Upper lobe of right lung (tissue), 1 donor: ENCODE measurements around the gene FRMD4A. TPM values are rescaled to one million over a fixed set of nuclear protein-coding genes. Genes with fewer than 3 reads are reported as not detected.
"Not testable (repeated sequence)": the region's sequence is repeated elsewhere in the genome, so short reads cannot be mapped to it uniquely, and the experiment has no call there.

Source experiments
- ATAC-seq: fragments of 200-7000 bp; cut with Tn5 transposase; one replicate; pipeline ENCODE4 v1.9.1; 2020; ENCODE audit warnings: mild to moderate bottlenecking, moderate library complexity
- DNase-seq: peaks from one replicate; pipeline ENCODE4 v3.0.0-alpha.2; 2020
- H3K27ac ChIP-seq: fragments of 200-600 bp; one replicate; pipeline ENCODE4 v1.8.0; 2022
- H3K27me3 ChIP-seq: fragments of 200-600 bp; one replicate; pipeline ENCODE4 v1.8.0; 2022; ENCODE audit warnings: mild to moderate bottlenecking
- H3K36me3 ChIP-seq: fragments of 200-600 bp; one replicate; pipeline ENCODE4 v1.8.0; 2022
- H3K4me1 ChIP-seq: fragments of 200-600 bp; one replicate; pipeline ENCODE4 v1.8.0; 2022
- H3K4me3 ChIP-seq: fragments of 200-600 bp; one replicate; pipeline ENCODE4 v1.8.0; 2022; ENCODE audit warnings: mild to moderate bottlenecking
- H3K9me3 ChIP-seq: fragments of 200-600 bp; one replicate; pipeline ENCODE4 v1.8.0; 2022
- intact Hi-C: fragments of 100-400 bp; cut with DNase I; formaldehyde crosslinking; loops from one replicate; pipeline ENCODE4 v1.11.0; 2022
- total RNA-seq: library from RNA; stranded (reverse); fragmentation: NEBNext Ultra II Directional; extraction: Animal tissue kit (Norgen Biotek cat#: 25700); gene quantifications from one replicate; pipeline ENCODE4 v1.2.1, GENCODE V29; 2021
- TF ChIP-seq, protein P1 (sequence below): fragments of 200-600 bp; IDR thresholded peaks from one replicate; pipeline ENCODE4 v1.8.0; 2022; ENCODE audit warnings: antibody characterized with exemption
- donor health status: DM: no; HTN: yes; CAD: no; lungs with severe emphysema.

FRMD4A gene
- total RNA-seq, 1 donor from 2014 or later, result 38.3 TPM

DNA sequence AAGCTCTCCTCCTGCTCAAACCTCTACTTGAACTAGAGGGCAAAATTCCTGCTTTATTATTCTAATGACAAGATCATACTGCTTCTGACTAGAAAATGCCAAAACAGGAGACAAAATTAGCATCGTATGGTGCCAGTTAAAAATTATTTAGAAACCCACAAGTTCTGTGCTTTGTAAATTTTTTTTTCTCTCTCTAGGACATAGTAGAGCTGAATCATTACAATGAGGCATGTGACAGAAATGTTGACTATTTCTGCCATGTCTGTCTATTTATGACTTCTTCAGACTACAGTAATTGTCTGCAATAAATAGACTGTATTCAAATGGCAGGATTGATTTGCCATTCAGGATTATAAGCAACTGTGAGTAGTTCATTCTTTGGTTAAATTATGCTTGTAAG, 408.1 kb downstream of the FRMD4A start:
- DNase-seq (no peak), ATAC-seq (no peak)
- H3K27me3 ChIP-seq, result no peaks in the 10 kb centered on the region
- H3K4me1 ChIP-seq, result peaks cover 5% of the 10 kb centered on the region
- intact Hi-C loops, result no loop called here
- no peak overlapping the region for H3K4me3 ChIP-seq
- H3K9me3 ChIP-seq, result no peaks in the 10 kb centered on the region
- no peaks in the 10 kb centered on the region for H3K36me3 ChIP-seq
- H3K27ac ChIP-seq, result no peak overlapping the region
- TF ChIP-seq, protein P1, sequence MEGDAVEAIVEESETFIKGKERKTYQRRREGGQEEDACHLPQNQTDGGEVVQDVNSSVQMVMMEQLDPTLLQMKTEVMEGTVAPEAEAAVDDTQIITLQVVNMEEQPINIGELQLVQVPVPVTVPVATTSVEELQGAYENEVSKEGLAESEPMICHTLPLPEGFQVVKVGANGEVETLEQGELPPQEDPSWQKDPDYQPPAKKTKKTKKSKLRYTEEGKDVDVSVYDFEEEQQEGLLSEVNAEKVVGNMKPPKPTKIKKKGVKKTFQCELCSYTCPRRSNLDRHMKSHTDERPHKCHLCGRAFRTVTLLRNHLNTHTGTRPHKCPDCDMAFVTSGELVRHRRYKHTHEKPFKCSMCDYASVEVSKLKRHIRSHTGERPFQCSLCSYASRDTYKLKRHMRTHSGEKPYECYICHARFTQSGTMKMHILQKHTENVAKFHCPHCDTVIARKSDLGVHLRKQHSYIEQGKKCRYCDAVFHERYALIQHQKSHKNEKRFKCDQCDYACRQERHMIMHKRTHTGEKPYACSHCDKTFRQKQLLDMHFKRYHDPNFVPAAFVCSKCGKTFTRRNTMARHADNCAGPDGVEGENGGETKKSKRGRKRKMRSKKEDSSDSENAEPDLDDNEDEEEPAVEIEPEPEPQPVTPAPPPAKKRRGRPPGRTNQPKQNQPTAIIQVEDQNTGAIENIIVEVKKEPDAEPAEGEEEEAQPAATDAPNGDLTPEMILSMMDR, result no peak

DNA sequence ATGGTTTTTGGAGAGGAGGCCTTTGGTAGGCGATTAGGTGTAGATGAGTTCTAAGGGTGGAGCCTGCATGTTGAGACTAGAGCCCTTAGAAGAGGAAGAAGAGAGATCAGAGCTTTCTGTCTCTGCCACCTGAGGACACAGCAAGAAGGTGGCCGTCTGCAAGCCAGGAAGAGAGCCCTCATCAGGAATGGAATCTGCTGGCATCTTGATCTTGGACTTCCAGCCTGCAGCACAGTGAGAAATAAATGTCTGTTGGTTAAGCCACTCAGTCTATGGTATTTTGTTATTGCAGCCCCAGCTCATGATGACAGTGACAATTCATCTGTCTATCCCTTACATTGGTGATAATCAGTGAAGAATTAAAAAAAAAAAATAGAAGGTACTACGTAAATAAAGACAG, 408.8 kb downstream of the FRMD4A start:
- no peak for DNase-seq
- Histone ChIP-seq H3K36me3 (no peaks in the 10 kb centered on the region), H3K4me1 (peaks cover 5% of the 10 kb centered on the region), H3K27me3 (no peaks in the 10 kb centered on the region), H3K4me3 (no peak overlapping the region), H3K9me3 (no peaks in the 10 kb centered on the region), H3K27ac (no peak overlapping the region)
- intact Hi-C loops, result no loop called here
- TF ChIP-seq, protein P1, result no peak
- ATAC-seq, result no peak

DNA sequence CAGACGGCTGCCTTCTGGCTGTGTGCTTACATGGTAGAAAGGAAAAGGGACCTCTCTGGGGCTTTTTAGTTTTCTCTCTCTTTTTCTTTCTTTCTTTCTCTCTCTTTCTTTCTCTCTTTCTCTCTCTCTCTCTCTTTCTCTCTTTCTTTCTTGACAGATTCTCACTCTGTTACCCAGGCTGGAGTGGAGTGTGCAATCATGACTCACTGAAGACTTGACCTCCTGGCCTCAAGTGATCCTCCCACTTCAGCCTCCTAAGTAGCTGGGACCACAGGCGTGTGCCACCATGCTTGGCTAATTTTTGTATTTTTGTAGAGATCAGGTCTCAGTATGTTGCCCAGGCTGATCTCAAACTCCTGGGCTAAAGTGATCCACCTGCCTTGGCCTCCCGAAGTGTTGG, 409.6 kb downstream of the FRMD4A start:
- intact Hi-C loops, result not testable (repeated sequence)

DNA sequence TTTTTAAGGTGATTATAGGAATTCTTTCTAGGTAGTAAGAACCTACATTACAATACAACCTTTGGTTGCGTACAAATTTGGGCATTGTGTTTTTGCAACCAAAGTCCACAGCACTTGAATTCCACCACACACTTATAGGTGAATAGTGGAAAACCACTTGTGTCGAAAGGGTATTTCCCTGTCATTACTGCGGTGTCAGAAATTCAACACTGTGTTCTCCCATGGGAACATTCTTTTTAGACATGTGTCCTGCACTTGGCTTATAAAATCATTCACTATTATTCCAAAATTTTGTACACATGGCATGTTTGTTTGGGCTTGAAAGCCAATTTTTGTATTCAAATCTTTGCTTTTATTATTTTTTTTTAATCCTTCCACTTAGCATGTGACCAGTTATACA, 410.3 kb downstream of the FRMD4A start:
- DNase-seq (no peak), ATAC-seq (no peak)
- Histone ChIP-seq H3K4me3 (no peak overlapping the region), H3K36me3 (no peaks in the 10 kb centered on the region), H3K4me1 (peaks cover 5% of the 10 kb centered on the region), H3K9me3 (no peaks in the 10 kb centered on the region), H3K27ac (no peak overlapping the region), H3K27me3 (no peaks in the 10 kb centered on the region)
- intact Hi-C loops, result no loop called here
- TF ChIP-seq, protein P1, result no peak

More for the DNA sequence above, 409.6 kb downstream of the FRMD4A start:
- H3K27me3 ChIP-seq, H3K36me3 ChIP-seq, ATAC-seq, H3K9me3 ChIP-seq, H3K27ac ChIP-seq, H3K4me1 ChIP-seq, DNase-seq, H3K4me3 ChIP-seq: not testable (repeated sequence)

DNA sequence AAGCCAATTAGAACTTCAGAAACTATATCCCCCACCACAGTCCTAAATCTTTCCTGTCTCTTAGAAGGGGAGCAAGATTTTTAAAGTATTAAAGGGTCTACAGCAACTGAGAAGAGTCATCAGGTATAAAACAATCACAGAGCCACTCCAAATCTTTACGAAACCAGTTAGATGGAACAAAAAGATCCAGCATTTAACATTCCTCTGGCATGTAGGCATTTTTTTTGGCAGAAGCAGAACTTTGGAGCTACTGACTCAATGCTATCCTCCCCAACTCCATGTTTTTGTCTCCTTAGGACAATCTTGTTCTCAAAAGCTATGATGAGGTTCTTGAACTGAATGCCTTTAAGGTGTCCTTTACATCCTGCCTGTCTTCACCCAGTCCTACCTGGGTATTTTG, 410.7 kb downstream of the FRMD4A start:
- intact Hi-C loops, result no loop called here
- H3K27ac ChIP-seq, result no peak overlapping the region
- no peaks in the 10 kb centered on the region for H3K27me3 ChIP-seq
- TF ChIP-seq, protein P1, result no peak
- H3K4me1 ChIP-seq, result peaks cover 5% of the 10 kb centered on the region
- DNase-seq (no peak), ATAC-seq (no peak)
- no peaks in the 10 kb centered on the region for H3K36me3 ChIP-seq
- H3K9me3 ChIP-seq, result no peaks in the 10 kb centered on the region
- H3K4me3 ChIP-seq, result no peak overlapping the region

DNA sequence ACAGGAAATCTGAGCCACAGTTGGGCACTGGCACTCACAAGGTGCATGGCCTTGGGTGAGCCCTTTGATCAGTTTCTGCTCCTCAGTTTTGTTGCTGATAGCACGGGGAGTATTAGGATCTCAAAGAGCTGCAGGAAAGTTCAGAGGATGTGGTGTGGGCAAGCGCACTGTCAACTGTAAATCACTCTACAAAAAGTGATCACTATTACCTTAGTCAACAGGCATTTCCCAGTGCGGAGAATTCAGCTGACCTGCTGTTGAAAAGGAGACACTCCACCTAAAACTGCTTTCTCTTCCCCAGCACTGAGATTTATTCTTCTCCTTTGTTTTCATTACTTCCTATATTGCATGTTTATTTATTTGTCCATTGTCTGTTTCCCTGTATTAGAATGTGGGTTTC, 412.9 kb downstream of the FRMD4A start:
- H3K4me3 ChIP-seq, result no peak overlapping the region
- TF ChIP-seq, protein P1, result no peak
- no peaks in the 10 kb centered on the region for H3K4me1 ChIP-seq
- H3K27me3 ChIP-seq, result no peaks in the 10 kb centered on the region
- H3K9me3 ChIP-seq, result no peaks in the 10 kb centered on the region
- intact Hi-C loops, result no loop called here
- no peaks in the 10 kb centered on the region for H3K36me3 ChIP-seq
- H3K27ac ChIP-seq, result no peak overlapping the region
- DNase-seq (no peak), ATAC-seq (no peak)
